HG03520 (cell line): ENCODE results near the gene KRT4.
"Not testable (repeated sequence)": the region's sequence is repeated elsewhere in the genome, so short reads cannot be mapped to it uniquely, and the experiment has no call there.

ENCODE experiments used
- ATAC-seq: cut with Tn5 transposase; IDR thresholded peaks from one replicate; pipeline ENCODE4 v1.9.1; 2021; ENCODE audit warnings: mild to moderate bottlenecking, moderate library complexity; ENCODE audit not compliant: unreplicated experiment

KRT4 gene

DNA sequence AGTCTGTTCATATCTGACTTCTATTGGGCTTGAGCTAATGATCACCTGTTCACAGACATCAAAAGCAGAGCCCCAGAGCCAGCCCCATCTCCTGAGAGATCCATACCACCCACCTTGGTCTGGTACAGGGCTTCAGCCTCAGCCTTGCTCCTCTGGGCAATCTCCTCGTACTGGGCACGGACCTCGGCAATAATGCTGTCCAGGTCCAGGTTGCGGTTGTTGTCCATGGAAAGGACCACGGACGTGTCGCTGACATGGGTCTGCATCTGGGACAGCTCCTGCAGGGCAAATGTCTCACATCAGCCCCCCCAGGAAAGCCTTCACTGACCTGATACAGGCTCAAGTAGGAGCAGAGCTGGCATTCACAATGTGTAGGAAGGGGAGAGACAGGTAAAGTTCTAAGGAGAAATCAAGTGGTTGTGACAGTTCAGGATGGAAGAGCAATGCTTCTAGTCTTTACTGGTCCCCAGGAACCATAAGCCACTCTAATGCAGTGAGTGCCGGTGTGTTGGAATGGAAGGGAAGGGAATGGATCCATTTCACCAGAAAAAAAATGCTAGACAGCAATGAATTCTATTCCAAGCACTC is 5.2 kb downstream of the KRT4 start:
- no peak for ATAC-seq

GRCh38 chr12:52807544-52808470 is 6.1 kb downstream of the KRT4 start:
- ATAC-seq, result no peak

DNA sequence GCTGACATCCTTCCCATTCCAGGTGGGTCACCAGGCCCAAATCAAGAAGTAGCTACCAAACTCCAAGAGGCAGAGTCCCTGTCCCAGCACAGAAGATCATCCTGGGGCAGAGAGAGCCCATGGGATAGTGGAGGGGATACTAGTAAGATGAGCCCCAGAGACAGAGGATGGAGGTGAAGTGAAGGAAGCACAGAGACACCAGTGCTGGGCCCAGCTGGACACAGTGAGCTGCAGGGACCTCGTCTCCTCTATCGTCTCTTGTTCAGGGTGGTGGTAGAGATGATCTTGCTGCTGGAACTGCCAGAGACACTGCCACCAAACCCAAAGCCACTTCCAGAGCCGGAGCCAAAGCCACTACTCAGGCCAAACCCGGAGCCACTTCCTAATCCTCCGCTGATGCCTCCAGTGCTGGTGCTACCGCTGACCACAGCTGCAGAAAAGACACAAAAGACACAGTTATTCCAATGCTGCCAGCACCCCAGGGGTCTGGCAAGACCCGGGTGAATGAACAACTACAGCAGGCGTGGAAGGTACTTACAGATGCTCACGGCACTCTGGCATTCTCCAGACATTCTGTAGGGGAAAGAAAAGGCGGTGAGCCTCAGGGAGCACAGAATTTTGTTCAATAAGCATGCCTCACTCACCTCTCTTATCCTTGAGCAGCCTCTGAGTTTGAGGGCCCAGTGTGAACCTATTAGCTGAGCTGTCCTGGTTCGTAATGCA is 6.9 kb downstream of the KRT4 start:
- no peak for ATAC-seq

DNA sequence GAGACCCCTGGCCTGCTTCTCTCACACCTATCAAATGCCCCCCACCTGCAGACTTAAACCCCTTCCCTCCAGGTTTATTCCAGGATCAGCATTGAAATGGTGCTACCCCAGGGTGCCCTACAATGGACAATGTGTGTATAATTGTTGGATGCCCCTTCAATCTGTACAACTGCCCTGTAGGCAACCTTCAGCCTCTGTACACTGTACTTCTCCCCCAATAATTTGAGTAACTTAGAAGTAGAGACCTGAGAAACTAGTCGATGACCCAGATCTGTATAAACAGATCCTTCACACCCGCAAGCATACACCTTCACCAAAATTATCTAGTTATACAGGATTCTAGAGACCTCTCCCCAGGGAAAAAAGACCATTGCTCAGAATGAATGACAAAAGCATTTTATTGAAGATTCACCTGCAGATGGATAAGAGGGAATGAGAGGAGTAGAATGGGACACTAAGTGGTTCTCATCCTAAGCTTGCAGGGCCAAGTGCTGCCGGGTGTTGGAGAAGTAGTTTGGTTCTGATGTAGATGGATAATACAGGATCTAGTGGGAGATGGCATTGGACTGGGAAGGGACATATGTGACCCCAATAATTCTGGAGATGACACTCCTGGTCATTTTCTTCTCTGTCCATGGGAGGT is 7.6 kb downstream of the KRT4 start:
- ATAC-seq, result no peak

DNA sequence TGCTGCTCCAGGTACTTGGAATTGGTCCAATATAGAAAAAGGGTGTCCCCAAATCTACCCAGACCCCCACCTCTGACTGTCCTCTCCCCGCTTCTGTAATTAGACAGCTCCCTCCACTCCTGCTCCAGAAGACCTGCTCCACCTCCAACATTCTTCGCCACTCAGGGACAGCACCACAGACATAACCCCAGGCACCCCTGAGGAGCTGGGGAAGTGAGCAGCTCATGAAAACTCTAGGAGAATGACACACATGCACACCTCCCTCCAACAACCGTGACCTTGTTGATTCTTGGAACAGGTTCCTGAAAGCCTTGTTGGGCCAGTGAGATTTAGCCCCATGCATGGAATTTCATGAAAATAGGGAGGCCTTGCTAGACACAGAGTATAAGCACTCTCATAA is 8.2 kb downstream of the KRT4 start:
- ATAC-seq, result no peak

DNA sequence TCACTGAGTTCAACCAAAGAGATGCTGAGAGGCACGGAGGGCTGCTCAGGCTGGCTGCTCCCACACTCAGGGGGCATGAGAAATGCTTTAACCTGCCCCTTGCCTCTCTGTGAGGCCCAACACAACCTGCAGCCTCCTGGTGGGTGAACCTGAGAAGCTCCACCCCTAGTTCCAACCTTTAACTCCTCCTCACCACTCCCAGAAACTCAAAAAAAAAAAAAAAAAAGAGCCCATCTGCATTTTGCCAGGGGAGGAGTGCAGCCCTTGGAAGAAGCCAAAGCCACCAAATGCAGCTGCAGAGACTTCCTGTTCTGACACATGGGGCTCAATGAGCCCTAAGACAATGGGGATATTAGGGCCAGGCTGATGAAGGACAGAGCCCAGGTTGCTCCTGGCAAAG is 8.9 kb downstream of the KRT4 start:
- no peak for ATAC-seq

DNA sequence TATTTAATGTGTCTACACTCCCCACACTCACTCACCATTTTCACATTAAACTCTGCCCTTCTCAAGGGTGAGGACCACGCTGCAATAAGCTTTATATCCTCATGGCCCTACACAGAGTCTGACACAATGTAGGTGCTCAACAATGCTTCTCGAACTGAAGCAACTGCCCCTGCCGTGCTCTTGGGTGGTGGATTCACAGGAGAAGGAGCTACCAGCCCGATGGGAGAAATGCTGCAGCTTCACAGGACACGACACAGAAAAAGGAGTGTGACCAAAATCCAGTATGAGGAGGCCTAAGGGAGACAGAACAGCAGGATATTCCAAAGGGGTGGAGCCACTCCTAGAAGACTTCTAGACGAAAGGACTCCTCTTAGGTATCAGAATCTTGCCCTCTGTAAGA is 11.5 kb downstream of the KRT4 start:
- no peak for ATAC-seq

DNA sequence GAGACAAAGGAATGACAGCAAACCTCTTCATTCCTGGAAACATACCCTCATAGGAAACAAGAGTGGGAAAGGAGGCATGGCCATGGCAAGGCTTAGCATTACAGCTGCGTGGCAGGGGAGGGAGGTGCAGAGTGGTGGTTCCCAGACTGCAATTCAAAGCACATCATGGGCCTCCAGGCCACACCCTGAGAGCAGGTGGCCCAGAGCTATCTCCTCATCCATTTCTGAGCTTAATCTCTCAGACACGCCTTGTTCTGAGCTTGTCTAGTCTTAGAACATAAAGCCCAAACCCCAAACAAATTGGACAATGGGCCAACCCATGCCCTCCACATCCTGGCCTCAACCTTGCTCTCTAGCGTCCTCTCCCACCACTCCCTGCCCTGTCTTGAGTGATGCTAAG is 12.1 kb downstream of the KRT4 start:
- ATAC-seq, result no peak

DNA sequence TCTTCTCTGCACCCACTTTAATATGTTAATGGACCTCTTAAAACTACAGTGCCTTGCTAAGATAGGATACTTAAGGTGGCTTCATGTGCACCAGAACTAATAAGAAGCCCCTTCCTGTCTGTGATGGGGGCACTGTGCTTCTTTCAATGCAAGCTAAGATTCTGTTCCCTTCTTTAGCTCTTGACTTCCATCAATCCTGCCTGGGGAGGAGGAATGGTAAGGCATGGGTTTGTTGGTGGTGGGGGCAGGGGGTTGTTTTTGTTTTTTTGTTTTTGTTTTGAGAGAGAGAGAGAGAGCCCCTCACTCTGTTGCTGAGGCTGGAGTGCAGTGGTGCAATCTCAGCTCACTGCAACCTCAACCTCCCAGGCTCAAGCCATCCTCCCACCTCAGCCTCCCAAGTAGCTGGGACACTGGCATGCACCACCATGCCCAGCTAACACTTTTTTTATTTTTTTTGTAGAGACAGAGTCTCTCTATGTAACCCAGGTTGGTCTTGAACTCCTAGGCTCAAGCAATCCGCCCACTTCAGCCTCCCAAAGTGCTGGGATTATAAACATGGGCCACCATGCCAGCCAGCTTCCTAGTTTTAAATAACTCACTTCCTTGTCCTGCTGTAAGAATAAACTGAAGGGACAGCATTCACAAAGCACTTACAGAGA is 13.5 kb downstream of the KRT4 start:
- no peak for ATAC-seq

- no peak for ATAC-seq
These were observed 14.3 kb downstream of the KRT4 start for GRCh38 chr12:52799505-52800211.

DNA sequence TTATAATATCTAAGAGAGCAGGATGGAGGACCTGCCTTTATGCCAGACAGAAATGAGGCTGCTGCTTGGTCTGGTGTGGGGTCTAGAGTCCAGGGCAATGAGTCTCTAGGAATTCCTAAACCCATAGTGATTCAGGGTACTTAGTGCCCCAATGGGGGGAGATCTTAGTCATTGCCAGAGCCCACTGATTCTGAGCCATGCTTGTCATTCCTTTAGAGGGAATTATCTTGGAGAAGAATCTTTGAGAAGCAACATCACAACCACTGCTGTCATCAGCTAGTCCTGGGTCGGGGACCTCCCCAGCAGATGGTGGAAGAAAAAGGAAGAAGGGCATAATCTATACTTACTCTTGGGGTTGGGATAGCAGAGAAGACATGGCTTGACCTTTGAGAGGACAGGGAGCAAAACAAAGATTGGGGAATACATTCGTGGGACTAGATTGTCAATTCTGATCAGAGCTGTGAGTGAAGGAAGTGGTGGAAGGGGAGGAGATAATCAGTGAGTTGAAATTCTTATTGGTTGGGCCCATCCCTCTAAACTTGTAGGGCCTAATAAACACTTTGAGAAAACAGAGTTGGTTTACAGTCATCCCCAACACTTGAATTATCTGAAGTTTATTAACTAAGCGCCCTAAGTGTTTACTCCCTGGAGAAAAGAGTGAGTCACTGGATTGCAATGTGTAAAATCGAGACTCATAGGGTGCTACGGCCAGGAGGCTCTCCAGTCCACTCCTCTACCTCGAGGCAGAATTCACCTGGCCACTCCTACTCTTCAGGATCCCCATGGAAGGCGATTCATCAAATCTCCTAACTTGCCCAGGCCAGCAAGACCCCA is 15.0 kb downstream of the KRT4 start:
- ATAC-seq, result no peak

DNA sequence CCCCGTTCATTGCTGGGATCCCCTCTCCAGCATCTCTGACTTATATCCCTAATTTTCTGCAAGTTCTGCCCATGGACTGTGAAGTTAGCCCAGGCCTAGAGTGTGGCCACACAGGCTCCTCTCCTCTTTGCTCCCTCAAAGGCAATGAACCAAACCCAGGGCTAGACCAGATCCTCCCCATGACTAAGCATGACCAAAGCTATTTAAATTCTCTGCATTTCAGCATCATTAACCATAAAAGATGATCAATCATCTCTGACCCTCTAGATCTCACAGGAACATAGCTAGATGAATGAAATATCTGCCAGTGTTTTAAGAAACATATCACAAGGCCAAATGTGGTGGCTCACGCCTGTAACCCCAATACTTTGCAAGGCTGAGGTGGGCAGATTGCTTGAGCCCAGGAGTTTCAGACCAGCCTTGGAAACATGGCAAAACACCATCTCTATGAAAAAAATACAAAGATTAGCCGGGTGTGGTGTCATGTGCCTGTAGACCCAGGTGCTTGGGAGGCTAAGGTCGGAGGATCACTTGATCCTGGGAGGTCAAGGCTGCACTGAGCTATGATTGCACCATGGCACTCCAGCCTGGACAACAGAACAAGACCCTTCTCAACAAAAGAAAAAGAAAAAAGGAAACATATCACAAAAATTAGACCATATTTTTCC is 15.8 kb downstream of the KRT4 start:
- ATAC-seq, result no peak

DNA sequence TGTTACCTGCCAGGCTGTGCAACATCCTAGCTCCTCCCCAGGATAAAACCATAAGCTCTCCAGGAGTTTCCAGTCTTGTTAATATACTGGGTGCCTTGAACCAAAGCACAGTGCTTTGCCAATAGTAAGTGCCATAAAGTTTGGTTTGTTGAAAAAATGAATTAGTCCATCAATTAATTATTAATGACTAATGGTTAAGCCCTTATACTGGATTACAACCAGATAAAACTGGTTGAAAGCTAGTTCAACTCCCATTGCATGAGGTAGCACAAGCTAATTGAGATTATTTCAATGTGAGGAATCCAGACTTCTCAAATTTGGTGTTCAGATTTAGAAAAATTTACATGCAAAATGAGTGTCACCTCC is 16.4 kb downstream of the KRT4 start:
- ATAC-seq, result no peak

- ATAC-seq, result no peak
These were observed 16.9 kb downstream of the KRT4 start for GRCh38 chr12:52796839-52797528.

GRCh38 chr12:52796429-52796794 is 17.5 kb downstream of the KRT4 start:
- ATAC-seq, result no peak

DNA sequence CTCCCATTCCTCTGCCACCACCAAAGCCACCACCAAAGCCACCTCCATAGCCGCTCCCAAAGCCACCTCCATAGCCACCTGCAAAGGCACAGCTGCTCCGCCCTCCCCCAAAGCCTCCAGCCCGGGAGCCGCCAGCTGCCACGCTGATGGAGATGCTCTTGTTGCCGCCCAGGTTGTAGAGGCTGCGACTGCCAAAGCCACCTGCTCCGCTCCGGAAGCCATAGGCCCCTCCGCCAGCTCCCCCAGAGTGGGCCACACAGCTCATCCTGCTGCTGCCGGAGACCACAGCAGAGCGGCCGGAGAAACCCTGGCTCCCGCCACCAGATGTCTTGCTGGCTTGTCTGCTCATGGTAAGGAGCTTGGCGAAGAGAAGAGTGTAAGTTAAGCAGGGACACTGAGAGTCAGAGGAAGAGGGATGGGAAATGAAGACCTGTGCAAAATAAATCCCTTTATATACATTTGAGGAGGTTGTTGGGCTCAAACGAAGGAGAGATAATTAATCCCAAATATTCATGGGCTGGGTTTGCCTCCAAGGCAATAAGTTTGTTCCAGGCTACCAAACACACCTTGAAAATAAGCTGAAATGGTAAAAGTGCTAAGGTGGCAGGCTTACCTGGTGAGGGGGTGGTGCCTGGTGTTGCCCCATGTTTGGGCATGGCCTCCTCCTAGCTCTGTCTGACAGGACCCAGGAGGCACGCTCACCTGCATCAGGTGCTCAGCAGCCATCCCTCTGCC is 18.1 kb downstream of the KRT4 start, which contains the start of gene KRT3:
KRT3 (minus strand) TSS at position 424 of the 735 bp plus-strand sequence; CDS start at position 349, 75 bp downstream.
- ATAC-seq, result no peak

DNA sequence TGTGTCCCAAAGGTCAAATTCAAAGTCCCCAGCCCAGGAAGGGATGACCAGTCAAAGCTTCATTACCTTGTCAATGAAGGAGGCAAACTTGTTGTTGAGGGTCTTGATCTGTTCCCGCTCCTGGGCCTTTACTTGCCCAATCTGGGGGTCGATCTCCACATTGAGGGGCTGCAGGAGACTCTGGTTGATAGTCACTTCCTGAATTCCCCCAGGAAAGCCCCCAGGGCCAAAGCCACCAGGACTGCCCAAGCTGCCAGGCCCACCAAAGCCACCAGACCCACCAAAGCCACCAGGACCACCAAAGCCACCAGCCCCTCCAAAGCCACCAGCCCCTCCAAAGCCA is 18.6 kb downstream of the KRT4 start:
- not testable (repeated sequence) for ATAC-seq
